Left lobe of liver (tissue), 2 donors: ENCODE data around the gene WLS. TPM values are rescaled to one million over a fixed set of nuclear protein-coding genes. Genes with fewer than 3 reads are reported as not detected.

Experiments used
- ATAC-seq: fragments of 200-7000 bp; cut with Tn5 transposase; one replicate; pipeline ENCODE4 v1.9.1; 2020; ENCODE audit warnings: mild to moderate bottlenecking, moderate library complexity
- DNase-seq: peaks from one replicate; pipeline ENCODE4 v3.0.0-alpha.2; 2020; ENCODE audit warnings: low spot score
- total RNA-seq: library from RNA; stranded (reverse); gene quantifications from one replicate; pipeline ENCODE4 v1.2.1, GENCODE V29; 2021
- donor health status: DM: no; HTN: no; CAD: no; lungs with moderate emphysema.
- donor health status: DM: no; HTN: yes; CAD: no.

WLS gene
- total RNA-seq, 1 donor from 2014 or later, result 11.2 TPM

GRCh38 chr1:68229650-68230483, 2.5 kb downstream of the WLS start:
- DNase-seq, result no peak
- no peak for ATAC-seq

- DNase-seq, result no peak
- ATAC-seq, result no peak
Observed at GRCh38 chr1:68228851-68229250, 3.5 kb downstream of the WLS start.

DNA sequence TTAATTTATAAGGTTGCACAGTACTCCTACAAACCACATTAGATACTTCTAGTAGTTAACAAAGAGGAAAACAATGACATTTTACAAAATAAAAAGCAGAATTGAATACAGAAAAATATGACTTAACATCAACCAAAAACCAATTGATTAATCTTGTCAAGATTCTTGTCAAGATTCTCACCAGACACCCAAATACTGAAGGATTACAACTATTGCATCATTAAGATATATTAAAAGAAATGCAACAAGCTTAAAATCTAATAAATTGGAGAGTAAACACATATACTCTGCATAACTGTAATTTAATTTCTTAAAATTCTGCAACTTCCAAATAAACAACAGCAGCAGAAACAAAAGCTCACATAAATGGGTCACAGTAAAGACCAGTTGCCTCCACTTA, 4.7 kb downstream of the WLS start:
- no peak for DNase-seq
- ATAC-seq, result no peak

GRCh38 chr1:68225781-68226180, 6.5 kb downstream of the WLS start:
- ATAC-seq, result no peak
- DNase-seq, result no peak

DNA sequence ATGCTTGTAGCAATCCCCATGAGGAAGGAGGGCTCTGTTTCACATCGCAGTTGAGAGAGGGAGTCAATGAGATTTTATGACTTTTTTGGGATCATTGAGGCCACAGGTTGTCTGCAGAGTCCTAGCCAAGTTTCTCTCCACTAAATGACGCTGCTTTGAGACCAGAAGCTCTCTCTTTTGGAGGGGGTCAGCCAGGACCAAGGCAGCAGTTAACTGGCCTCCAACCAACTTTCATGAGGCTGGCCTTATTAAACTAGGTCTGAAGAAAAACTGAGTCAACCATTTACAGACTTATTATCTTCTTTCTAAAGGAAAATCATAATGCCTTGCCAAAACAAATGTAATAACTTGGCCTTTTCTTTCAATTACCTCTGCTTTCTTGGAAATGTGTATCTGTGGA, 8.6 kb downstream of the WLS start:
- DNase-seq (no peak), ATAC-seq (no peak)

GRCh38 chr1:68221980-68222373, 10.3 kb downstream of the WLS start:
- ATAC-seq (no peak), DNase-seq (no peak)

DNA sequence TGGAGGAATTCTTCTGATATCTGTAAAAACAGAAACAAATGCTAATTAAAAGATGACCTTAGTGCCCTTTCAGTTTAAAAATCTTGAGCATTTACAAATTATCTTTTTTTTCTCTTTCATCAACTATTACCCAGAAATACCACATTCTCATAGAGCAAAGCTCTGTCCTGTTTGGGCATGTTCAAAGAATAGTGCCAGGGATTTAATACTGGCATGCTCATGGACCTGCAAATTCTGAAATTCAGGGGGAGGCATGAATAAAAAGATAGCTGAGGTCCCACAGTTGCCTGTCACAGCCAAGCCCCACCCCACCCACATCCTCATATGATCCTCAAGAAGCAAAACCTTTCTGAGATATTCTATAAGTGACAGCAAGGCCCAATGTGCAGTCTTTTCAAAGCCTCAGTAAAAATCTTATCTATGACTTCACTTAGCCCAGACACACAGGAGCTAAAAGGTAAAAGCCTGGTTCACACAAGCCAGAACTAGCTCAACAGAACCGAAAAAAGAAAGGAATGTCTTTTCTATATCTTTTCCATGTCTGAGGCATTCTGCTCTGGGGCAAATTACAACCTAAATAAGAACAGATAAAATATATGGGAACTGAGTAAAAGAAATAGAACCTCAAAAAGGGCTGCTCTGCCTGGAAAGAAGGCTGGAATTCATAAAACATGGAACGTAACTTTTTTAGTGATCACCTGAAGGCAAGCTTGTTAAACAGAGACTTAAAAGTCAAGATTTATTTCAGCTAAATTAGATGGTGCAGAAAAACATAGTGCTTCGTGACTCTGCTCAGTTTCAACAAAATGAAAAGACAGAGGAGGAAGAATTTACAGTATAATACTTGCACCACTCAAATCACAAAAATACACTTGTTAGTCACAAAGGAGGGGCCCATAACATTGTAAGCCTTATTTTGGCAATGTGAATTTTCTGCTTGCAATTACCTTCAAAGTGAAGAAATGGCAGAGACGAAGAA, 11.0 kb downstream of the WLS start:
- ATAC-seq (no peak), DNase-seq (no peak)

DNA sequence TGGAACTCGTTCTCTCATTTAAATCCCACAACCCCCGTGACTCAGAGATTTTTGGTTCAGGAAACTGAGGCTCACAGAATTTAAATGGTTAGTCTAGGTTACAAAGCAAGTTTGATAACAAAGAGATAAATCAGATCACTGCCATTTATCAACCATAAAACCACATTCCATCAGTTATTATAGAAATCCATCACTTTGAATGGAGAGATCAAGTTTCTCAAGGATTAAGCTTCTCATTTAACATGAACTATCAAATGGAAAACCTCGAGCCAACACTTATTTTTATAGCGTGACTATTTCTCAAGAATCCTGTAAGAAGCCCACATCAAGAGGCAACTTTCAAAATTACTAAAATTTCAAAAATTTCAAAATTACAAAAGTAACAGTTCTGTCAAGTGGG, 11.9 kb downstream of the WLS start:
- no peak for ATAC-seq
- DNase-seq, result no peak

- no peak for DNase-seq
- no peak for ATAC-seq
Observed at GRCh38 chr1:68218490-68218889, 13.8 kb downstream of the WLS start.

GRCh38 chr1:68217618-68218017, 14.7 kb downstream of the WLS start:
- DNase-seq, result no peak
- ATAC-seq, result no peak

DNA sequence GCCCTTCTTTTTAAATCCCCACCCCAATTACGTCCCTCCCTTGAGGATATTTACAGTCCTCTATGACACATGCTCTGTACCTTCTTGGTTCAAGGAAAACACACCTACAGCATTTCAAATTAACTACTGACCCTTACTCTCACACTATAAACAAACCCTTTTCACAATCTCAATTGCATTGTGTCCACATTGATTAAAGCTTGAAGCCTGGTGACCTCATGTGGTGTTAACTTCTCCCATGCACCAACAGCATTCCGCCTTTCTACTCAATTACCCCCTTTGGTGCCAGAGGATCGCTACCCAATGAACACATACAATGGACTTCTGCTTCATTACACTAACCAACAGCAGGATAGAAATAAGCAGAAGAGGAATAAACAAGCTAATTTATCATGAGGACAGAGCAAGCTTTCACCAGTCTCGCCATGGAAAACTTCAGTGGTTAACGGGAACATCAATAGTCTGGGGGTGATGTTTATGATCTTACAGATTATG, 15.2 kb downstream of the WLS start:
- ATAC-seq, result peak; percentile 76
- DNase-seq, result no peak

DNA sequence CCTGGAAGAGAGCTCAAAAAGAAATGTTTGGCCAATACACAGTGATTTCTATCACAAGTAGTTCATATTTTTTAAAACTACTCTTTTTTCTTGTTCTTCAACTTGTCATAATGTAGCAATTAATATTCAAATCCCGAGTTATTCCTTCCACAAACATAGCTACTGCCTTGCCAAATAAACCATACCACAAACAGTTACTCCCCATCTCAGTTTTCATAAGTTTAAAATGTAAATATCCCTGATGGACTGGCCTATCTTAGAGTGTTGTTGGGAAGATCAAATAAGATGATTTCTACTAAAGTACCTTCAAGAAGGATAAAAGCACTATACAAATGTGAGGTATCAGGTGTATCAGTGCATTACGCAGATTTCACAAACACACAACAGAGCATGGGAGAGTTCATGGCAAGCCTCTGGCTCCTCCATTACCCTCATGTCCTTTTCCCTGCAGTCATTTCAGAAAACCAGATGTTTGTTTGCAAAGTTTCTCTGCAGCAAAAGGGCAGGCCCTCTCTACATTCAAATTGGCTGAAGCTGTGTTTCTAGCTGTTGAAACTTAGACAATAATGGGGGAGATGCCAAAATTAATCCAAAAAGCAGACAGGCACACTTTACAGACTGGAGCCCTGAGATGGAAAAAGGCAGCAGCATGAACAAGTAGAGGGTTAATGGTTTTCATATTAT, 16.1 kb downstream of the WLS start:
- DNase-seq, result no peak
- ATAC-seq, result no peak

DNA sequence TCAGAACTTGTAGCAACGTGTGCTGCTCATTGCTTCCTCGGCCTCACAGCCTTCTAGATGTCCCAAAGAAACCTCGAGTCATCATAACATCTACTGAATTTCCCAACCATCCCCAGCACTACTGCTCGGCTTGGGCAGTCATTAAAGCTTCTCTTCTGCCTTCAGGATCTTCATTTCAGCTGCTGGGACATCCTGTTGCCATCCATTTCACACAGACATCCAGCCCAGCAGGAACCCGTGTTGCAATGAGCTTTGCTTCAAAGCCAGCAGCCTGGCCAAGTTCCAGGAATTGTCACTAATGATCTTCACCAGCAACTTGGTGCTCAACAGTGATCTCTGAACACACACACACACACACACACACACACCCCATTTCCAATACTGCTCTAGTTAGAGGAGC, 18.5 kb downstream of the WLS start:
- peak; percentile 89 for ATAC-seq
- peak; percentile 82 for DNase-seq

- DNase-seq, result no peak
- ATAC-seq, result no peak
Observed at GRCh38 chr1:68211761-68212380, 20.5 kb downstream of the WLS start.

GRCh38 chr1:68210829-68211228, 21.5 kb downstream of the WLS start:
- ATAC-seq, result no peak

DNA sequence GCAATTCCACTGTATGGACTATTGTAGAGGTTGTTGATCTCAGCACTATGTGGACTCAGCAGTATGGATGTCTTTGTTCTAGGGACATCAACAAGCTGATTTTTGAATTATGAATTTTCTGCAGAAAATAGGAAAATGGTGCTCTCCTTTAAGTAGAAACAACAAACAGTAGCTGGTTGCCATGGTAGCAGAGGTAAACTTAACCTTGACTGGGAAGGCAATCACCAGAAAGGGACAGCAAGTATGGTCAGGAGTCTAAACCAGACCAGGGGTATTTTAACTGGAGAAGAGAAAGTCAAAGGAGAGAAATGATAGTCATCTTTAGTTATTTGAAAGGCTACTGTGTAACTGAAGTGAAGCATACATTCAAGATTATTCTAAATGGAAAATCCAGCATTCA, 22.3 kb downstream of the WLS start:
- ATAC-seq (no peak), DNase-seq (no peak)

More at GRCh38 chr1:68210829-68211228, 21.5 kb downstream of the WLS start:
- DNase-seq, result no peak

- DNase-seq (no peak), ATAC-seq (no peak)
Observed at GRCh38 chr1:68206848-68207689, 25.3 kb downstream of the WLS start.

GRCh38 chr1:68205794-68206358, 26.4 kb downstream of the WLS start:
- ATAC-seq, result no peak
- no peak for DNase-seq

- DNase-seq (peak; percentile 65), ATAC-seq (peak; percentile 90)
Observed at GRCh38 chr1:68204977-68205630, 27.2 kb downstream of the WLS start.
